NCI-H748 (cell line): ENCODE results near the gene INSIG2.

Source experiments
- DNase-seq: peaks from one replicate; lab custom pipeline; 2025; ENCODE audit not compliant: unreplicated experiment; lab: John Stamatoyannopoulos, UW

INSIG2 gene

GRCh38 chr2:118098307-118099030 lies 10.2 kb downstream of the INSIG2 start:
- no peak for DNase-seq

GRCh38 chr2:118102433-118103082 lies 14.3 kb downstream of the INSIG2 start:
- no peak for DNase-seq

- DNase-seq = no peak
Measured at GRCh38 chr2:118103951-118104940, 16.0 kb downstream of the INSIG2 start.

GRCh38 chr2:118105497-118105896 lies 17.2 kb downstream of the INSIG2 start:
- no peak for DNase-seq

- no peak for DNase-seq
Measured at GRCh38 chr2:118106926-118107325, 18.7 kb downstream of the INSIG2 start.

- DNase-seq = no peak
Measured at GRCh38 chr2:118110310-118110709, 22.0 kb downstream of the INSIG2 start.

- DNase-seq = no peak
Measured at GRCh38 chr2:118110991-118111390, 22.7 kb downstream of the INSIG2 start.

GRCh38 chr2:118112771-118113334 lies 24.6 kb downstream of the INSIG2 start:
- DNase-seq = no peak

GRCh38 chr2:118114863-118115262 lies 26.6 kb downstream of the INSIG2 start:
- no peak for DNase-seq

- no peak for DNase-seq
Measured at GRCh38 chr2:118115761-118116160, 27.5 kb downstream of the INSIG2 start.

GRCh38 chr2:118118479-118118878 lies 30.2 kb downstream of the INSIG2 start:
- DNase-seq = no peak

- DNase-seq = no peak
Measured at GRCh38 chr2:118119158-118119727, 31.0 kb downstream of the INSIG2 start.

- no peak for DNase-seq
Measured at GRCh38 chr2:118119761-118120400, 31.6 kb downstream of the INSIG2 start.

- no peak for DNase-seq
Measured at GRCh38 chr2:118120401-118120780, 32.1 kb downstream of the INSIG2 start.

GRCh38 chr2:118121101-118121500 lies 32.8 kb downstream of the INSIG2 start:
- no peak for DNase-seq

- DNase-seq = no peak
Measured at GRCh38 chr2:118121986-118122524, 33.8 kb downstream of the INSIG2 start.

- no peak for DNase-seq
Measured at GRCh38 chr2:118122594-118123281, 34.5 kb downstream of the INSIG2 start.

GRCh38 chr2:118123561-118124232 lies 35.4 kb downstream of the INSIG2 start:
- no peak for DNase-seq

- no peak for DNase-seq
Measured at GRCh38 chr2:118124288-118124891, 36.1 kb downstream of the INSIG2 start.
